Measurements from ENCODE around the gene FRMD4B.
"Not testable (repeated sequence)": the region's sequence is repeated elsewhere in the genome, so short reads cannot be mapped to it uniquely, and the experiment has no call there.

The FRMD4B gene

DNA sequence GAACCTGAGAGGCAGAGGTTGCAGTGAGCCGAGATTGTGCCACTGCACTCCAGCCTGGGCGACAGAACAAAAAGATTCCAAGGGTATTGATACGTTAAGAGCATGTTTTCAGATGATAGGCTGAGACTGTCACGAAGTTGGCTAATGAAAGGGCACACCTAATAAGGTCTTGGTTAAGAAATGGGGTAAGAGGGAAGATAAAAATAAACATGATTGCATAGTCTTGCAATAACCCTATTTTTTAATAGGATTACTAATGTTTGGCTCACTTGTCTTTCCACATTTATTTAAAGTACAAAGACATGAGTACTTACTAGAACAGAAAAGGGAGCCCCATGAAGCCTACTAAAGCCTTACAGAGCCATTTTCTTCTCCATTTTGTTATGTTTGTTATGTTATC is 109.0 kb downstream of the FRMD4B start:
- no peak for DNase-seq

DNA sequence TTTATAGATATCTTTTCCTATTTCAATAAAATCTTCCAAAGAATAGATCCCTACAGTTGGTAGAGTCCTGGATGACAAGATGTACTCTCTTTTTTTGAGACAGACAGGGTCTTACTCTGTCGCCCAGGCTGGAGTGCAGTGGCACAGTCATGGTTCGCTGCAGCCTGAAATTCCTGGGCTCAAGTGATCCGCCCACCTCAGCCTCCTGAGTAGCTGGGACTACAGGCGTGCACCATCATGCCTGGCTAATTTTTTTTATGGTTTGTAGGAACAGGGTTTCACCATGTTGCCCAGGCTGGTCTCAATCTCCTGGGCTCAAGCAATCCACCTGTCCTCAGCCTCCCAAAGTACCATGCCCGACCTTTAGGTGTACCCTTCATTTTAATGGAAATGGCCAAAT is 109.7 kb downstream of the FRMD4B start:
- not testable (repeated sequence) for DNase-seq

DNA sequence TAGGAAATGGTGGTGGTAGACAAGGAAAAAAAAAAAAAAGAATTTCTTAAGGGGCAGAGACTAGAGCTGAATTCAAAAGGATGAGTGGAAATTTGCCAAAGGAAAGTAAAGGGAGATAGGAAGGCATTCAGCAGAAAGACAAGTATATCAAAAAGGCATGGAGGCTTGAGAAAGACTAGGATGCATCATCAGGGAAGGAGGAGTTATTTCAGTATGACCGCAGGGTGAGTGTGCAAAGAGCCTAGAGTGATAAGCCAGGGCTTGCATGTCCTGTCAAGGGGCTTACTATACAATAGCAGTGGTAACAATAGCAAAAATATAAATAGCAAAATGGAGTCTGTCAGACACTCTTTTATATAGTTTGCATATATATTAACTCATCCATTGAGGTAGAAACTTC is 112.0 kb downstream of the FRMD4B start:
- DNase-seq = no peak

DNA sequence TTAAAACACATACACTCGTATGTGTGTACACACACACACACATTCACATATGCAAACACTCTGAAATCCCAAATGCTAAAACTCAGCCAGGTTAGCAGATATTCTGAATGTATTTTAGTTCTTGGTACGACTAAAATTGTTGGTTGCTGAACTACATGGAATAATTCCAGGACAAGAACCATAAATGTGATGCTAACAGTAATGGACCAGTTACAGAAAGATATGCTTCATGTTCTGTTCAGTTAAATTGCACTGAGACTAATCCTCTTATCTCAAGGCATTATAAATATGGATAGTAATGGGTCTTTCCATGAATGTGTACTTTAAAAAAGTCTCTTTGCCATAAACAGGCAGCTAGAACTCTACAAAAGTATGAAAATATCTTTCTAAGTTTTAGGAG is 113.3 kb downstream of the FRMD4B start:
- no peak for DNase-seq

DNA sequence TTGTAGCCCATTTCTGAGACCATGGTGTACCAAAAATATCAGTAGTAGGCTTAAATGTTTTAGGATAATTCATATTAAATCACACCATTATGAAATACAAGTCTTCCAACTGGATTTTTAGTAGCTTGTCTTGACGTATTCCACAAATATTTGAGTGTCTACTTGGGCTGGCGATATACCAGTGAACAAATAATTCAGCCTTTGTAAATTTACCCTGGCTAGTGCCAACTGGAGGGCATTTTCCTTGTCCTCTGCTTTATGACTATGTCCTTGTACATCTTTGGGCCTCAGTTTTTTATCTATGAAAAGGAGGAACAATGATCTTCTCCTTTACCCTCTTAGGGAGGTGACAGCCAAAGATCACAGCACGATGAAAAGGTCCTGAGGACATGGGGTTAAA is 114.8 kb downstream of the FRMD4B start:
- DNase-seq = no peak

DNA sequence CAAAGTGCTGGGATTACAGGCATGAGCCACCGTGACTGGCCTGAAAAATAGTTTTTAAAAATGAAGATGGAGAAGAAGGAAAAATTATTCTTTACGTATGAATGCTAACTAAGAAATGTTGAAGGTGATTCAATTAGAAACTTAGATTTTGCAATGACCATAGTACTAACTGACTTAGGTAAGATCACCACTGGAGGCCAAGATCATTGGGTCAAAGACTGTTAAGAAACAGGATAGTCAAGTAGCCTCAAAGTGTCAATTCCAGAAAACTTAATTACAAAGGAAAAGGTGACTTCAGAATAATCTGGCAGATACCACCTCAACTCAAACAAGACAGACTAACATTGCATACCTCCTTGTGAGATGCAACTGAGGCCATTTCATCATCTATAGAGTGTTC is 119.3 kb downstream of the FRMD4B start:
- no peak for DNase-seq

DNA sequence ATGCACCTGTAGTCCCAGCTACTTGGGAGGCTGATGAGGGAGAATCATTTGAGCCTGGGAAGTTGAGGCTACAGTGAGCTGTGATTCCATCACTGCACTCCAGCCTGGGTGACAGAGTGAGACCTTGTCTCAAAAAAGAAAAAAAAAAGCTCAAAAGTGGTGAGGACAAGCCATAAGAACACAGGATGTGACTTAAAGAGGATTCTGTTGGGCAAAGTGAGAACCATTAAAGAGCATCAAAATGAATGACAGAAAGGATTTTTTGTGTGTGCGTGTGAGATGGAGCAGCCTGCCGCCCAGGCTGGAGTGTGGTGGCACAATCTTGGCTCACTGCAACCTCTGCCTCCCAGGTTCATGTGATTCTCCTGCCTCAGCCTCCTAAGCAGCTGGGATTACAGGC is 119.8 kb downstream of the FRMD4B start:
- not testable (repeated sequence) for DNase-seq

DNA sequence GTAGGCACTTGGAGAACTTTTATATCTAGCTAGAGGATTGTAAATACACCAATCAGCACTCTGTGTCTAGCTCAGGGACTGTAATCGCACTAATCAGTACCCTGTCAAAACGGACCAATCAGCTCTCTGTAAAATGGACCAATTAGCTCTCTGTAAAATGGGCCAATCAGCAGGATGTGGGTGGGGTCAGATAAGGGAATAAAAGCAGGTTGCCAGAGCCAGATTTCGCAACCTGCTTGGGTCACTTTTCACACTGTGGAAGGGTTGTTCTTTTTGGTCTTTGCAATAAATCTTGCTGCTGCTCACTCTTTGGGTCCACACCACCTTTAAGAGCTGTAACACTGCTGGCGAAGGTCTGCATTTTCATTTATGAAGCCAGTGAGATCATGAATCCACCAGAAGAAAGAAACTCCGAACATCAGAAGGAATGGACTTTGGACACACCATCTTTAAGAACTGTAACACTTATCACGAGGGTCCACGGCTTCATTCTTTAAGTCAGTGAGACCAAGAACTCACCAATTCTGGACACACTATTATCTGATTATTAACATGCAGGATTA is 125.0 kb downstream of the FRMD4B start:
- not testable (repeated sequence) for DNase-seq

DNA sequence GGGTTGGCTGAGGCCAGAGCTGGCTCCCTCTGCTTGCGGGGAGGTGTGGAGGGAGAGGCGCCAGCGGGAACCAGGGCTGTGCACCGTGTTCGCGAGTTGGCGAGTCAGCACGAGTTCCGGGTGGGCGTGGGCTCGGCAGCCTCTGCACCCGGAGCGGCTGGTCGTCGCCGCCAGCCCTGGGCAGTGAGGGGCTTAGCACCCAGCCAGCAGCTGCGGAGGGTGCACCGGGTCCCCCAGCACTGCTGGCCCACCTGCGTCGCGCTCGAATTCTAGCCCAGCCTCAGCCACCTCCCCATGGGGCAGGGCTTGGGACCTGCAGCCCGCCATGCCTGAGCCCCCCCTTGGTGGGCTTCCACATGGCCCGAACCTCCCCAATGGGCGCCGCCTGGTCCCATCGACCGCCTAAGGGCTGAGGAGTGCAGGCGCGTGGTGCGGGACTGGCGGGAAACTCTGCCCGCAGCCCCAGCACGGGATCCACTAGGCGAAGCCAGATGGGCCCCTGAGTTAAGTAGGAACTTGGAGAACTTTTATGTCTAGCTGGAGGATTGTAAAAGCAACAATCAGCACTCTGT is 125.6 kb downstream of the FRMD4B start:
- no peak for DNase-seq

DNA sequence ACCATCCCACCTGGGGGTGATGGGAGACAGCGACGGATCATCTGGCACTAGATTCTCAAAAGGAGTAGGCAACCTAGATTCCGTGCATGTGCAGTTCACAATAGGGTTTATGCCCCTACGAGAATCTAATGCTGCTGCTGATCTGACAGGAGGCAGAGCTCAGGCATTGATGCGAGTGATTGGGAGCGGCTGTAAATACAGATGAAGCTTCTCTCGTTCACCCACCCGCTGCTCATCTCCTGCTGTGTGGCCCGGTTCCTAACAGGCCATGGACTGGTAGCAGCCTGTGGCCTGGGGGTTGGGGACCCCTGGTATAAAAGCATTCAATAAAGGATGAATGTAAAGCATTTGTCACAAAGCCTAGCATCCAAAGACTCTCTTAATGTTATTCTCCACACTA is 126.8 kb downstream of the FRMD4B start:
- no peak for DNase-seq

DNA sequence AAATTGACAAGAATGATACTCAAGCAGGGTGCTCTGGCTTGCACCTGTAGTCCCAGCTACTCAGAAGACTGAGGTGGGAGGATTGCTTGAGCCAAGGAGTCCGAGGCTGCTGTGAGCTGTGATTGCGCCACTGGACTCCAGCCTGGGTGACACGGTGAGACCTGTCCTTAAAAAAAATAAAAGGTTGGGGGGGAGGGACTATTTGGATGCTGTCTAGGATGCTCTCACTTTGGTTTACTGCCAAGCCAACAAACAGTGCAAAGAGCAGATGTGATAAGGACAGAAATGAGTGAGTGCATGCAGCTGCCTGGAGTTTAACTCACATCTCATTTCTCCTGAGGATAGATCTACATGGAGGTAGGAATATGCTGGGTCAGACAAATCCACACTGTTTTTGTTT is 130.0 kb downstream of the FRMD4B start:
- DNase-seq = no peak

DNA sequence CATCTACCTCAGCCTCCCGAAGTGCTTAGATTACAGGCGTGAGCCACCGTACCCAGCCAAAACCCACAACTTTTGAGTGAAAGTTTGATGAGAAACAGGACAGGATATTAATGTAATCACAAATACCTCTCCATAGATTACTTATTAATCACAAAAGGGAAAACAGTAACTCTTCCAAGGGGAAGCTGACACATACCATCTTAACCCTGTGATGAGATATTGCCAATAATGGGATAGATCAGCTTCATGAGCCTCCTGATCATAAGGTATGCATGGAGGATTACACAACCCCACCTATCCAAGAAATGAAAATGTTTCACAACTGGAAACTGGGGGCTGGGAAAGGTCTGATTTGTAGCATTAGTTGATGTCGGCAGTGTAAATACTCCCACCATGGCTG is 131.5 kb downstream of the FRMD4B start:
- no peak for DNase-seq

DNA sequence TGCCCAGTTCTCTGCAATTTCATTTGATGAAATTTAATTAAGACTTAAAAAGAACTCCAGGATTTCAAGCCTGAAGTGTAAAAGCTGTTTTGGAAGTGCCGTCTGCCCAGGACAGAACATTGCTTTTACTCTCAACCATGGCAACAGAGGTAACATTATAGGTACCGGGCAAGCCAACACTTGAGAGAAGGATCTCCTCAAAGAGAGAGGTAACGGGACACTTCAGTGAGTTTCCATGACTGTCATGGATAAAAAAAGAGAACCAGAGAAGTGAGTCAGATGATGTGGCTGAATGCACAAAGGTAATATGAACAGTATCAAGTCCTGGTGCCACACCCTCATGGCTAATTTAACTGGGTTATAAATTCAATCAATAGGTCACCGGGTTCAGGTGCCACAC is 133.3 kb downstream of the FRMD4B start:
- no peak for DNase-seq

DNA sequence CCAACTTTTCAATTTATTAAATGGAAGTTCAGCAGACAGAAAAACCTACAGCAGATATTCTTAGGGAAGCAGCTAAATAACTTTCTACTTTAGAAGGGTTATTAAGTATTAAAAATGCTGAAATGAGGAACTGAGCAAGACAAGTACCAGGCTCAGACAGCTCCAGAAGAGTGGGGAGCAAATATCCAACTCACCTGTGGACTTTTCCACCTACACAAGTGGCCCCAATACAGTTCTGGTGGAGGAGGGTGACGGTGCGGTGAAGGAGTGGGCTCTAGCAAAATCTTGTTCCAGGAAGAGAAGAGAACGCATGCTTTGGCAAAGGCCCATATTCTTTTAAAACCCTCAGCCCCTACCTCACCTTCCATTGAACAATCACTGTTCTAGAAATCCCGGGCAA is 133.7 kb downstream of the FRMD4B start:
- DNase-seq = no peak

DNA sequence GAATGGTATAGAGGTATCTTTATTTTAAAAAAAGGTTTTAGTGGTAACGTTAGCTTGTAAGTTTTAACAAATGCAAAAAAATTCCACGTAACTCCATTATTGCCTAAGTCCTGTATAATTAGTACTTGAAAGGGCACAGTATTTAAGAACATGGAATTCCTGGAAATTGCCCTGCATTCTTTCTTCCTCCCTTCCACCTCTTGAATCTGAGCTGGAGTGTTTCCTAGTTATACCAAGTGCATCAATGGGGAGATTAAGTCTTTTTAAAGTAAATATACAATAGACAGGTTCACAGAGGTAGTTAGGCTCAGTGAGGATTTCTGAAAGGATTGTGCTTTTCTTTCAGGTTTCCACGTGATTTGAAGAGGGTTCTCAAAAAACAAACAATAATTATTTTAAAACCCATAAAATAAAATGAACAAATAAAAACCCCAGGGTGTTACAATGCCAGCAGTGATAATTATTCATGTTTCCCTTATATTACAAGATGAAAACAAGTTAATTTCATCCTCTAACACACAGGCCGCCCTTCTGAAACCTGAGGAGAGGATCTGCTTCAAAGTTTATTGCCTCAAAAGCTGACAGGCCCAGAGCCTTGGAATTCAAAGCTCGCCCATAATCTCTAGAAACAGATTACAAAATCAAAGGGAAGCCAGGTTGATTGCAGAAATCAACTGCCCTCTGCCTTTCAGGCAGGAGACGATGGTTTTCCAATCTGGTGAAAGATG is 134.6 kb downstream of the FRMD4B start:
- no peak for DNase-seq

DNA sequence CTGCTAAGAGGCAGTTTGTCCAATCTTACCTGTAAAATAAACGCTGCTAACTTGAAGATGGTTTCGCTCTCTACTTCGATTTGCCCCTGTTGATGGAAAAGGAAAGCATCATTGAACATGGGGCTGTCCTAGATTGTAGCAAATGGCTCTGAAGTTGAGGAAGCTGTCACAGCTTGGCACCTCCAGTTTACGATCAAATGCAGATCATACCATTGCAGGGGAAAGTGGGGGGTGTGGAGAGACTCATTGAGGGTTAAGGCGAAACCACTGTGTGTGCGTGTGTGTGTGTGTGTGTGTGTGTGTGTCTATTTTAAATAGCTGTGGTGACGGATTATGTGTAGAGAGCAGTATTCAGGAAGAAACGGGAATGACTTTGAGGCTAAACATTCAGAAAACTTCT is 135.9 kb downstream of the FRMD4B start:
- peak; percentile 39 for DNase-seq

DNA sequence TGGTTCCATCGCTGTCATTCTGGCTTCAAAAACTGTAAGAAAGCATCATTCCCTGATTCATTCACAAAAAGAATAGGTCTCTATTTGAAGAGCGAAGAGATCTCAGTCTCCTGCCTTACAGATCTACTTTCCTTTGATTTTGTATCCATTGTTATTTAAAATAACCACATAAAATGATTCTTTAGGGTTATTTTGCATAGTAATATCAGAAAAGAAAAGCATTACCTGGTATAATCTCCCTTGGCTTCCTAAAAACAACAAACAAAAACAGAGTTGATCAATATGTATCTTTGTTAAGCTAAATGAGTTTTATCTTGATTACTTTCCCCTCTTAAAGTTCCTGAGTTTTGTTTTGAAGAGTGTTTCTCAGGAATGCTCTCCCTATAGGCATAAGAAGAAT is 136.9 kb downstream of the FRMD4B start:
- no peak for DNase-seq

DNA sequence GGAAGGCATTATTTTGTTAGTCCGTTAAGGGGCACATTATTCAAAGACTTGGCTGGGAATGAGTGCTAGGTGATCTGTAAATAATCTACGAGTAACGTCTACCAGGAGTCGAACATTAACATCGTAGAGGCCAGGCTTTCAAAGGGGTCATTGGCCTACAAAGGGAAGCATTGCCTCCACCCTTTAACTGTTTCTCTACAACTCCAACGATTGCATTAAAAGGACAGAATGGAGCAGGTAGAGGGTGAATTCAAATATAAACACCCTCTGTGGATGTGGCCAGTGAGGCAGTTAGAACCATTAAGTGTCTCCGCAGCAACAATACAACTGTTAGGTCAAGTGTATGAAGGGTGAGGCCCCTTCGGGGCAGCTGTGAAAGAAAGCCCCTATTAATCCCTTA is 137.5 kb downstream of the FRMD4B start:
- DNase-seq = no peak

DNA sequence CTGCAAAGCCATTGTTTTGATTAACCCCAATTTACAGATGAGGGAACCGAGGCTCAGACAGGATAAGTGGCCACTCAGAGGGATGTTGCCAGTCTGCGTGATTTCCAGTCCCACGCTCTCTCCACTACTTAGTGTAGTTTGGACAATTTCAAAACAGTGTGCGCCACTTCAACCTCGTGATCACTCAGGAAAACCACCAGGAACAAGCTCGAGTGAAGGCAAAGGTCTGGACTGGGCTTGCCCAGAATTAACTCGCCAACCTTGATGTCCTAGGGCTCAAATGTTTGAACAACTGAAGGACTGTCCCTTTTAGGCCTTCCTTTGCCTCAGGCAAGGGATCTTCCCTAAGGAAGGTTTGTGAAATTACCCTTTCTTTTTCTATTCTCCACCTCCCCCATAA is 139.3 kb downstream of the FRMD4B start:
- no peak for DNase-seq

DNA sequence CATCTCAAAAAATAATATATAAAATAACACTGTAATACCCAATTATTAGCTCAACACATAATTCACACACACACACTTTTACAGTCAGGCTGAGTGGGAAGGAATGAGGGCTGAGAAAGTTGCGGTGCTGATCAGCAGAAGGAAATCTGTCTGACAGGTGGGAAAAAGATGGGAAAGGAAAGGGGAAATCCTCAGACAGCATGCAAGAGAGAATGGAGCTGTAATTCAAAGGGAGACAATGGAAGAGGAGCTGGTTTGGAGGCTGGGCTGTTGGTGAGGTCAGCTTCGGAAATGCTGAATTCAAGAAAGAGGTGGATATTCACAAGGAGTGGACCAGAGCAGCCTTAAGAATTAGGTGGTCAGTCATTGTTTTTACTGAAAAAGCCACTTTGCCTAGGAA is 141.8 kb downstream of the FRMD4B start:
- DNase-seq = no peak

DNA sequence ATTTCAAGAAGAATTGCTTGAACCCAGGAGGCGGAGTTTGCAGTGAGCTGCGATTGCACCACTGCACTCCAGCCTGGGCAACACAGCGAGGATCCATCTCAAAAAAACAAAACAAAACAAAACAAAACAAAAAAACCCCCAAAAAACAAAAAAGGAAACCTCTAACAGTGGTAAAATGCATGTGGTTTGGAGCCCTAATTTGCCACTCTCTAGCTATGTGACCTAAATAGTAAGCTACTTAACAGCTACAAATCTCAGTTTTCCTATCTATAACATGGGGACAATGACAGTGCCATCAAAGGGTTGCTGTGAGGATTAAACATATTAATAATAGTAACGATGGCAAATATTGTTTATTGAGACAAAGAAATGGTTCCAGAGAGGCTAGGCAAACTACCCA is 144.1 kb downstream of the FRMD4B start:
- no peak for DNase-seq

DNA sequence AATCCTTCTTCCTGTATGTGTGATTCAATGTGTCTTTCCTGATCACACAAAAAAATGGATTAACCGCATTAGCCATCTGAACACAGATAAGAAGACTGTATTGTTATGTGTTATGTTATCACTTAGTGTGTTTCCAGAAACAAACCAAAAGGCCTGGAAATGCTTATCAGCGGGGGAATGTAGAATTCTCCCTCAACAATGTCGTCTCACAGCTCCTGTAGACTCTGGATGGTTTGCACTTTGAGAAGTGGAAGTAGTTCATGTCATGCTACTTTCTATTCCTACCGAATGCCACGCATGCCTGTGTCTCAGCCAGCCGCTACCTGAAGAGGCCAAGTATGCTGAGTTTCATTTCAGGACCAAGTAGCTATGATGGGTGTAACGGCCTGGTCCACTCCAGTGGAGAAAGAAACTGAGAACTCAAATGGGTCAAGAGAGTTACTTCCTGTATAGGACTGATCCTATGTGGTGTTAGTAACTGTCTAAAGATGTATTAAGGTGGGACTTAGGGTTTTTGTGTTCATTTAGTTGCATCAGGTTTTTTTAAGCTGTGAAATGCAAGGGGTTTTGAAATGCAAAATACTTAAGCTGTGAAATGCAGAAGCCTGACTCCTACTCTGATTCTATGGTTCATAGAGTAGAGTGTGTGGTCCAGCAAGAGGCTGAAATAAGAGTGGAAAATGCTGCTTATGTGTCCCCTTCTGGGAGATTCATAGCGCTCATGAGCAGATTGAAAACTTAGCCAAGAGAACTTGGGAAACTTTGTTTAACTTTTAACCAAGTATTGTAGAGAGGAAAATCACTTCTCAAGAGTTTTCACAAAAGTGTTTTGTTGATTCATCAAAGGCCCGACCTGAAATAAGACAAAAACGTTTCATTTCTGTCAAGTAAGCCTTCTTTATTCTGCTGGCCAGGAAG is 145.0 kb downstream of the FRMD4B start:
- DNase-seq = no peak

DNA sequence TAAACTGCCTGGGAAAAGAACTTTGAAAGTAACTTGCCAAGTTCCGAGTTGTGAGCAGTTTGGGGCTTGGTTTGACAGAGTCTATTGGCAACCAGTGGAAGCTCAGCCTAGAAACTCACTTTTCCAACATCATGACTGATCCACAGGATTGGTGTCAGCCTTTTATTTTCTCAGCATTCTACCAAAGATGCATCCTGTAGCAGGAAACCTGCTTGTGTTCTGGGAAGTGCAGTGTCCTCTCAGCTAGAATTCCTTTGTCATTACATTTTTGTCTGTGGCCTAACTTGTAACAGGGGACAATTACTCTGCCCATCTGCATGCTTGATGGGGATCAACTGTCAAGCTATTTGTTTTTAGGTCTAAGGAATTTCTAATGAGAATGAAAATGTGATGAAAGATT is 146.8 kb downstream of the FRMD4B start:
- DNase-seq = no peak

Data from stimulated activated CD4-positive, alpha-beta T cell treated with anti-CD3 and anti-CD28 coated beads, Interleukin-4, amount 100 ng/mL, for 1 hour (primary cell).